Left renal pelvis (tissue), 4 donors: ENCODE results near the gene CALCR. TPM values are rescaled to one million over a fixed set of nuclear protein-coding genes. Genes with fewer than 3 reads are reported as not detected.

Source experiments
- DNase-seq, 4 donors: peaks; one replicate each; pipeline ENCODE4 v3.0.0-alpha.2; 2013; ENCODE audit warnings: low read depth in 4 of 4, low spot score in 3 of 4
- polyA plus RNA-seq, 4 donors: library from polyadenylated mRNA; unstranded; fragments of 120-200 nt; gene quantifications; one replicate each; pipeline ENCODE4 v1.2.1, GENCODE V29; 2013; ENCODE audit not compliant: insufficient read length in 4 of 4

CALCR gene
- polyA plus RNA-seq, 4 donors = 0.08 to 1.2 (median 0.67) TPM

GRCh38 chr7:93461350-93461749, 113.2 kb downstream of the CALCR start:
- DNase-seq = no peak

- DNase-seq = no peak
Observed at GRCh38 chr7:93453262-93453661, 121.3 kb downstream of the CALCR start.

- no peak for DNase-seq
Observed at GRCh38 chr7:93448176-93448575, 126.3 kb downstream of the CALCR start.

GRCh38 chr7:93447509-93447908, 127.0 kb downstream of the CALCR start:
- no peak for DNase-seq

- DNase-seq = no peak
Observed at GRCh38 chr7:93442478-93443224, 131.9 kb downstream of the CALCR start.

GRCh38 chr7:93435791-93436190, 138.7 kb downstream of the CALCR start:
- DNase-seq = no peak

GRCh38 chr7:93432130-93432529, 142.4 kb downstream of the CALCR start:
- DNase-seq = no peak

- no peak for DNase-seq
Observed at GRCh38 chr7:93430917-93431588, 143.5 kb downstream of the CALCR start.

GRCh38 chr7:93429563-93429962, 145.0 kb downstream of the CALCR start:
- DNase-seq = no peak

GRCh38 chr7:93427107-93427506, 147.4 kb downstream of the CALCR start:
- no peak for DNase-seq

- no peak for DNase-seq
Observed at GRCh38 chr7:93426155-93426696, 148.3 kb downstream of the CALCR start.

- no peak for DNase-seq
Observed at GRCh38 chr7:93414574-93414973, 159.9 kb downstream of the CALCR start.

- DNase-seq = no peak
Observed at GRCh38 chr7:93409324-93409723, 165.2 kb downstream of the CALCR start.

GRCh38 chr7:93407239-93407638, 167.3 kb downstream of the CALCR start:
- no peak for DNase-seq

- DNase-seq = no peak
Observed at GRCh38 chr7:93402944-93403343, 171.6 kb downstream of the CALCR start.

GRCh38 chr7:93399642-93400041, 174.9 kb downstream of the CALCR start:
- DNase-seq = no peak

GRCh38 chr7:93392984-93393383, 181.5 kb downstream of the CALCR start:
- no peak for DNase-seq

GRCh38 chr7:93390660-93391059, 183.9 kb downstream of the CALCR start:
- no peak for DNase-seq

- no peak for DNase-seq
Observed at GRCh38 chr7:93382362-93382761, 192.2 kb downstream of the CALCR start.

GRCh38 chr7:93378131-93378760, 196.3 kb downstream of the CALCR start:
- no peak for DNase-seq

GRCh38 chr7:93375603-93376002, 198.9 kb downstream of the CALCR start:
- no peak for DNase-seq
